Left ventricle myocardium inferior (tissue), 1 donor: ENCODE measurements around the gene TCEAL4. TPM values are rescaled to one million over a fixed set of nuclear protein-coding genes. Genes with fewer than 3 reads are reported as not detected.
A peak's percentile ranks its signal among the peaks of the same experiment; 100 is the strongest.
"Not testable (repeated sequence)": the region's sequence is repeated elsewhere in the genome, so short reads cannot be mapped to it uniquely, and the experiment has no call there.

ENCODE experiments used
- DNase-seq: peaks from one replicate; pipeline ENCODE4 v3.0.0-alpha.2; 2020
- H3K27ac ChIP-seq: fragments of 200-600 bp; replicated peaks from 2 replicates; pipeline ENCODE4 v1.8.0; 2021
- H3K27me3 ChIP-seq: fragments of 200-600 bp; 2 replicates; pipeline ENCODE4 v1.8.0; 2021; ENCODE audit warnings: low read depth
- H3K36me3 ChIP-seq: fragments of 200-600 bp; 2 replicates; pipeline ENCODE4 v1.8.0; 2021
- H3K4me1 ChIP-seq: fragments of 200-600 bp; 2 replicates; pipeline ENCODE4 v1.8.0; 2021
- H3K4me3 ChIP-seq: fragments of 200-600 bp; 2 replicates; pipeline ENCODE4 v1.8.0; 2021; ENCODE audit warnings: mild to moderate bottlenecking, moderate library complexity
- H3K9me3 ChIP-seq: fragments of 200-600 bp; replicated peaks from 2 replicates; pipeline ENCODE4 v1.8.0; 2021
- intact Hi-C: fragments of 100-400 bp; cut with micrococcal nuclease; formaldehyde crosslinking; loops from one replicate; pipeline ENCODE4 v1.11.0; 2022
- total RNA-seq: library from RNA; stranded (reverse); fragmentation: NEBNext Ultra II Directional; extraction: Animal tissue kit (Norgen Biotek cat#: 25700); gene quantifications from one replicate; pipeline ENCODE4 v1.2.1, GENCODE V29; 2021
- TF ChIP-seq, protein P1 (sequence below): fragments of 200-600 bp; IDR thresholded peaks from 2 replicates; pipeline ENCODE4 v1.8.0; 2021; ENCODE audit warnings: antibody characterized with exemption, mild to moderate bottlenecking, borderline replicate concordance
- donor health status: DM: no; HTN: yes; CAD: no; lungs with severe emphysema.

The TCEAL4 gene
- total RNA-seq, 1 donor from 2014 or later: 60.4 TPM

DNA sequence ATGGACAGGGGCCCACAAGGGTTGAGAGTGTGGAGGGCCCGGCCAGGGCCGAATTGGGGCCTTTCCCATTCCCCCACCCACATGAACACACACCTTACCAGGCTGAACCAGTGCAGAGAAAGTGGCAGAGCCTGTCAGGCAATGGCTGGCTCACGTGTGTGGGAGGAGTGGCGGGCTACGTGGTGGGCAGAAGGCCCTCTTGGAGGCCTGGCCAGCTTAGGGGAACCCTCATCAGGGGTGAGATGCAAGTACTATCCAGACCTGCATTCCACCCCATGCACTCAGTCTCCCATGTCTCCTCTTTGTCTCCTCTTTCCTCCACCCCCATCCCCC, 965 bp downstream of the TCEAL4 start:
- TF ChIP-seq, protein P1, sequence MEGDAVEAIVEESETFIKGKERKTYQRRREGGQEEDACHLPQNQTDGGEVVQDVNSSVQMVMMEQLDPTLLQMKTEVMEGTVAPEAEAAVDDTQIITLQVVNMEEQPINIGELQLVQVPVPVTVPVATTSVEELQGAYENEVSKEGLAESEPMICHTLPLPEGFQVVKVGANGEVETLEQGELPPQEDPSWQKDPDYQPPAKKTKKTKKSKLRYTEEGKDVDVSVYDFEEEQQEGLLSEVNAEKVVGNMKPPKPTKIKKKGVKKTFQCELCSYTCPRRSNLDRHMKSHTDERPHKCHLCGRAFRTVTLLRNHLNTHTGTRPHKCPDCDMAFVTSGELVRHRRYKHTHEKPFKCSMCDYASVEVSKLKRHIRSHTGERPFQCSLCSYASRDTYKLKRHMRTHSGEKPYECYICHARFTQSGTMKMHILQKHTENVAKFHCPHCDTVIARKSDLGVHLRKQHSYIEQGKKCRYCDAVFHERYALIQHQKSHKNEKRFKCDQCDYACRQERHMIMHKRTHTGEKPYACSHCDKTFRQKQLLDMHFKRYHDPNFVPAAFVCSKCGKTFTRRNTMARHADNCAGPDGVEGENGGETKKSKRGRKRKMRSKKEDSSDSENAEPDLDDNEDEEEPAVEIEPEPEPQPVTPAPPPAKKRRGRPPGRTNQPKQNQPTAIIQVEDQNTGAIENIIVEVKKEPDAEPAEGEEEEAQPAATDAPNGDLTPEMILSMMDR: no peak
- no peak for DNase-seq
- Histone ChIP-seq H3K4me1 (peaks cover 19% of the 10 kb centered on the region), H3K27ac (peak overlapping the region; percentile 87), H3K36me3 (no peaks in the 10 kb centered on the region), H3K9me3 (no peaks in the 10 kb centered on the region), H3K27me3 (no peaks in the 10 kb centered on the region), H3K4me3 (peak overlapping the region; percentile 76)
- intact Hi-C loops: no loop called here

DNA sequence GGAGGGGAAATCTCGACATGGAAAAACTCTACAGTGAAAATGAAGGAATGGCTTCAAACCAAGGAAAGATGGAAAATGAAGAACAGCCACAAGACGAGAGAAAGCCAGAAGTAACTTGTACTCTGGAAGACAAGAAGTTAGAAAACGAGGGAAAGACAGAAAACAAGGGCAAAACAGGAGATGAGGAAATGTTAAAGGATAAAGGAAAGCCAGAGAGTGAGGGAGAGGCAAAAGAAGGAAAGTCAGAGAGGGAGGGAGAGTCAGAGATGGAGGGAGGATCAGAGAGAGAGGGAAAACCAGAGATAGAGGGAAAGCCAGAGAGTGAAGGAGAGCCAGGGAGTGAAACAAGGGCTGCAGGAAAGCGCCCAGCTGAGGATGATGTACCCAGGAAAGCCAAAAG, 1.3 kb downstream of the TCEAL4 start:
- TF ChIP-seq, protein P1: no peak
- no peaks in the 10 kb centered on the region for H3K27me3 ChIP-seq
- no peak for DNase-seq
- no peaks in the 10 kb centered on the region for H3K36me3 ChIP-seq
- no peaks in the 10 kb centered on the region for H3K9me3 ChIP-seq
- intact Hi-C loops: no loop called here
- H3K4me3 ChIP-seq: peak overlapping the region; percentile 76
- peaks cover 19% of the 10 kb centered on the region for H3K4me1 ChIP-seq
- H3K27ac ChIP-seq: peak overlapping the region; percentile 87

DNA sequence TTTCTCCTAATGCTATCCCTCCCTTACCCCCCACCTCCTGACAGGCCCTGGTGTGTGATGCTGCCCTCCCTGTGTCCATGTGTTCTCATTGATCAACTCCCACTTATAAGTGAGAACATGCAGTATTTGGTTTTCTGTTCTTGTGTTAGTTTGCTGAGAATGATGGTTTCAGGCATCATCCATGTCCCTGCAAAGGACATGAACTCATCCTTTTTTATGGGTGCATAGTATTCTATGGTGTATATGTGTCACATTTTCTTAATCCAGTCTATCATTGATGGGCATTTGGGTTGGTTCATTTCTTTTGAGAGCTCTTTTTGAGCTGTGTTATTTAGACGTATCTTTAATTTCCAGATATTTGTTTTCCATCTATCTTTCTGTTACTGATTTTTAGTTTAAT, 7.0 kb downstream of the TCEAL4 start:
- H3K36me3 ChIP-seq, H3K4me1 ChIP-seq, H3K27ac ChIP-seq, DNase-seq, intact Hi-C loops, H3K27me3 ChIP-seq, H3K4me3 ChIP-seq, H3K9me3 ChIP-seq: not testable (repeated sequence)

DNA sequence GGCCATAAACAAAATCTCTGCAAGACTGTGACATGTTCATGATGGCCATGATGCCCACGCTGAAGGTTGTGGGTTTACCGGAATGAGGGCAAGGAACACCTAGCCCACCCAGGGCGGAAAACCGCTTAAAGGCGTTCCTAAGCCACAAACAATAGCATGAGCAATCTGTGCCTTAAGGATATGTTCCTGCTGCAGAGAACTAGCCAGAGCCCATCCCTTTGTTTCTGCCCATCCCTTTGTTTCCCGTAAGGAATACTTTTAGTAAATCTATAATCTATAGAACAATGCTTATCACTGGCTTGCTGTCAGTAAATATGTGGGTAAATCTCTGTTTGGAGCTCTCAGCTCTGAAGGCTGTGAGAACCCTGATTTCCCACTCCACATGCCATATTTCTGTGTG, 9.9 kb downstream of the TCEAL4 start:
- H3K27ac ChIP-seq, H3K4me1 ChIP-seq, DNase-seq, H3K9me3 ChIP-seq, intact Hi-C loops, H3K36me3 ChIP-seq, H3K4me3 ChIP-seq, H3K27me3 ChIP-seq: not testable (repeated sequence)

DNA sequence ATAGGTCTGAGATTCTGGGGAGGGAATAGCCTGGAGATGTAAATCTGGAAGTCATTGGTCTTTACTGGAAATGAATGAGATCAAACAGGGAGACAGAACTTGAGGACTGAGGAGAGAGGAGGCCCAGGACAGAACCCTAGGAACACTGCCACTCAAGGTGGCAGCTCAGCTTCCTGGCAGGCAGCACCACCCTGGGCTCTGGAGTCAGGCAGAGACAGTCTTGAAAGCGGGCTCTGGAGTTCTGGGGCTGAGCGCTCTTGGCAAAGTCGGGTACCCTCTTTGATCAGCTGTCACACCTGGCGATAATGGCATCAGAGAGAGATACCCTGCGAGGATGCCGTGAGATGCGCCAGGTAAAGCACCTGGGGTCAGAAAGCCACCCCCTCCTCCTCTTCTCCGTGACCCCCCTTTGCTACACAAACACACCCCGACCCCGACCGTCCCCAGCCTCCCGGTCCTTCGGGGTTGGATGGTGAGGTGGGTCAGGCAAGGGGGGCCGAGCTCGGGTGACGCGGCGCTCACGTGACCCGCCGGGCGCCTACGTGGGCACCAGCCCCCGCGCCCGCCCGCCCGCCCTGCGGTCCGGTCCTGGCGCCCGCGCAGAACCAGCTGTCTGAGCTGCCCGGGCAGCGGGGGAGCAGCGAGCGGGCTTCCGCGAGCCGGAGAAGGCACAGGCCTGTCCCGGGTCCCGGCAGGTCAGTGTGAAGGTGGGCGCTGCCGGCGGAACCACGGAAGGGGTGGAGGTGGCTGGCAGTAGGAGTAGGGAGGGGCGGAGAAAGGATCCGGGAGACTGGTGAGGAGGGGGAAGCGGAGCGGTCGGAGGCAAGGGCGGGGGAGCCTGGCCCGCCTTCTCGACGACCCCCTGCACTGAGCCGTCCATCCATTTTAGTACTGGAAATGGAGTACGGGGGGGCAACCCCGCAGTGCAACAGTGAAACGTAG, 22.3 kb downstream of the TCEAL4 start, which contains the start of gene TCEAL3:
Gene TCEAL3, plus strand, starts transcription at position 600 of the 942 bp plus-strand sequence. CDS start 1,102 bp downstream, outside the sequence.
- peak within 1 kb of the TSS; percentile 77 for H3K4me3 ChIP-seq
- TF ChIP-seq, protein P1: no peak
- no peaks in the 10 kb centered on the region for H3K36me3 ChIP-seq
- DNase-seq: peak; percentile 40
- intact Hi-C loops: no loop called here
- peak within 1 kb of the TSS; percentile 85 for H3K27ac ChIP-seq
- no peaks in the 10 kb centered on the region for H3K27me3 ChIP-seq
- no peaks in the 10 kb centered on the region for H3K9me3 ChIP-seq
- H3K4me1 ChIP-seq: peaks cover 6% of the 10 kb centered on the region

DNA sequence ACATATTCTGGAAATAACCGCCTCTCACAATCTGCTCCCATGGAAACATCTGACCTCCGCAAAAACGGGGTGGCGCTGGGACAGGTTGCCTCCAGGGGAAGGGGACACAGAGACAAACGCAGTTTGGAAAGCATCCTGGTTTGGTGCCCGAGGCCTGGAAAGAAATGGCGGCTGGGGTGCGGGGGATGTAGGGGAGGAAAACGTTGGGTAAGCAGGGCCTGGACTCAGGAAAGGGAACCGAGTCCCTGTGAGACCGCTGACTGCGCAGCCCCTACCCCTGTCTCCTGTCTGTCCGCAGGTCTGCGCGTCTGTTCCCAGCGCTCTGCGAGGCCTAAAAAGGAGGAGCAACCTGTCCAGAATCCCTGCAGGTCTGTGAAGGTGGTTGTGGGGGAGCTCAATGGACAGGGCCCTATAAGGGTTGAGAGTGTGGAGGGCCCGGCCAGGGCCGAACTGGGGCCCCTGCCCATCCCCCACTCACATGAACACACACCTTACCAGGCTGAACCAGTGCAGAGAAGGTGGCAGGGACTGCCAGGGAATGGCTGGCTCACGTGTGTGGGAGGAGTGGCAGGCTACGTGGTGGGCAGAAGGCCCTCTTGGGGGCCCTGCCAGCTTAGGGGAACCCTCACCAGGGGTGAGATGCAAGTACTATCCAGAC, 23.1 kb downstream of the TCEAL4 start:
- intact Hi-C loops: no loop called here
- no peak for DNase-seq
- no peaks in the 10 kb centered on the region for H3K27me3 ChIP-seq
- peak overlapping the region; percentile 77 for H3K4me3 ChIP-seq
- H3K27ac ChIP-seq: peak overlapping the region; percentile 85
- TF ChIP-seq, protein P1: no peak
- peaks cover 6% of the 10 kb centered on the region for H3K4me1 ChIP-seq
- H3K36me3 ChIP-seq: no peaks in the 10 kb centered on the region
- H3K9me3 ChIP-seq: no peaks in the 10 kb centered on the region
